HEK293 (cell line): Measurements from ENCODE around the gene SYNM.

ENCODE experiments used
- CTCF ChIA-PET: fragments of 350-600 bp; formaldehyde crosslinking; extraction: SDS; loops from one replicate; lab custom pipeline; 2021; ENCODE audit warnings: antibody characterized with exemption; lab: Yijun Ruan, JAX
- POLR2A ChIA-PET: fragments of 300-600 bp; formaldehyde crosslinking; extraction: SDS; loops from one replicate; lab custom pipeline; 2020; ENCODE audit warnings: antibody characterized with exemption, inconsistent platforms; lab: Yijun Ruan, JAX
- H3K27ac ChIP-seq: fragments of 200-500 bp; sonication (Bioruptor generic); 2 replicates; pipeline ENCODE4 v1.5.1; 2014; ENCODE audit warnings: low read depth, low read length, control low read depth, inconsistent platforms; ENCODE audit errors: extremely low read depth
- H3K36me3 ChIP-seq, 2 experiments: fragments of 200-500 bp in 1 of 2; sonication (Bioruptor generic) in 1 of 2; 1 replicate in 1 of 2; 2 replicates in 1 of 2; pipeline ENCODE4 v1.5.1; 2014 to 2017; ENCODE audit warnings: inconsistent platforms in 2 of 2, low read length in 2 of 2; ENCODE audit not compliant: control insufficient read depth in 2 of 2, insufficient read depth in 1 of 2
- H3K4me1 ChIP-seq: fragments of 200-500 bp; sonication (Bioruptor generic); 2 replicates; pipeline ENCODE4 v1.5.1; 2014; ENCODE audit warnings: mild to moderate bottlenecking, low read length, inconsistent platforms; ENCODE audit not compliant: control insufficient read depth, insufficient read depth
- H3K4me3 ChIP-seq: 2 replicates; pipeline ENCODE4 v1.5.1; 2011; ENCODE audit warnings: low read depth, mild to moderate bottlenecking, control low read depth, low read length, moderate library complexity
- H3K9me3 ChIP-seq: fragments of 200-500 bp; sonication (Bioruptor generic); 2 replicates; pipeline ENCODE4 v1.5.1; 2014; ENCODE audit warnings: low read depth, low read length, inconsistent platforms; ENCODE audit not compliant: control insufficient read depth, insufficient read depth
- GFI1B ChIP-seq: fragments of 450-650 bp; formaldehyde crosslinking; IDR thresholded peaks from 2 replicates; pipeline ENCODE4 v1.5.1; 2016; ENCODE audit warnings: missing biosample characterization, missing genetic modification characterization
- GLIS2 ChIP-seq: fragments of 450-650 bp; formaldehyde crosslinking; IDR thresholded peaks from 2 replicates; pipeline ENCODE4 v1.5.1; 2016; ENCODE audit warnings: missing biosample characterization, missing genetic modification characterization
- HOXC10 ChIP-seq: sonication (generic); formaldehyde crosslinking; IDR thresholded peaks from 2 replicates; pipeline ENCODE4 v1.8.1; 2023; ENCODE audit warnings: mild to moderate bottlenecking, missing genetic modification reagents
- KLF9 ChIP-seq: fragments of 450-650 bp; formaldehyde crosslinking; IDR thresholded peaks from 2 replicates; pipeline ENCODE4 v1.5.1; 2016; ENCODE audit warnings: missing biosample characterization, missing genetic modification characterization, low read depth
- OVOL3 ChIP-seq: fragments of 450-650 bp; formaldehyde crosslinking; IDR thresholded peaks from 2 replicates; pipeline ENCODE4 v1.5.1; 2016; ENCODE audit warnings: missing biosample characterization, missing genetic modification characterization
- PATZ1 ChIP-seq: fragments of 450-650 bp; formaldehyde crosslinking; IDR thresholded peaks from 2 replicates; pipeline ENCODE4 v1.5.1; 2016; ENCODE audit warnings: missing biosample characterization, missing genetic modification characterization
- PRDM1 ChIP-seq: fragments of 450-650 bp; formaldehyde crosslinking; IDR thresholded peaks from 2 replicates; pipeline ENCODE4; 2016; ENCODE audit warnings: missing biosample characterization, missing genetic modification characterization
- SCRT1 ChIP-seq: fragments of 450-650 bp; formaldehyde crosslinking; IDR thresholded peaks from 2 replicates; pipeline ENCODE4 v1.5.1; 2016; ENCODE audit warnings: missing biosample characterization, missing genetic modification characterization, borderline replicate concordance
- SP3 ChIP-seq: fragments of 450-650 bp; formaldehyde crosslinking; IDR thresholded peaks from 2 replicates; pipeline ENCODE4 v1.5.1; 2016; ENCODE audit warnings: missing biosample characterization, missing genetic modification characterization
- TRIM28 ChIP-seq: IDR thresholded peaks from 2 replicates; pipeline ENCODE4 v1.6.1; 2011; ENCODE audit warnings: low read length, control low read depth, borderline replicate concordance
- WT1 ChIP-seq: fragments of 450-650 bp; formaldehyde crosslinking; IDR thresholded peaks from 2 replicates; pipeline ENCODE4 v1.5.1; 2016; ENCODE audit warnings: missing biosample characterization, missing genetic modification characterization
- ZBTB6 ChIP-seq: fragments of 450-650 bp; formaldehyde crosslinking; IDR thresholded peaks from 2 replicates; pipeline ENCODE4 v1.5.1; 2017; ENCODE audit warnings: missing biosample characterization, missing genetic modification characterization
- ZFP3 ChIP-seq: fragments of 450-650 bp; formaldehyde crosslinking; IDR thresholded peaks from 2 replicates; pipeline ENCODE4 v1.5.1; 2016; ENCODE audit warnings: low read depth, missing biosample characterization, missing genetic modification characterization
- ZFP69B ChIP-seq: fragments of 450-650 bp; formaldehyde crosslinking; IDR thresholded peaks from 2 replicates; pipeline ENCODE4 v1.5.1; 2016; ENCODE audit warnings: missing biosample characterization, missing genetic modification characterization
- ZNF121 ChIP-seq: fragments of 450-650 bp; formaldehyde crosslinking; IDR thresholded peaks from 2 replicates; pipeline ENCODE4 v1.5.1; 2016; ENCODE audit warnings: missing biosample characterization, missing genetic modification characterization
- ZNF140 ChIP-seq: fragments of 450-650 bp; formaldehyde crosslinking; IDR thresholded peaks from 2 replicates; pipeline ENCODE4 v1.5.1; 2016; ENCODE audit warnings: missing biosample characterization, missing genetic modification characterization
- ZNF174 ChIP-seq: fragments of 450-650 bp; formaldehyde crosslinking; IDR thresholded peaks from 2 replicates; pipeline ENCODE4 v1.5.0; 2017; ENCODE audit warnings: missing biosample characterization, mild to moderate bottlenecking, missing genetic modification characterization
- ZNF211 ChIP-seq: fragments of 450-650 bp; formaldehyde crosslinking; IDR thresholded peaks from 2 replicates; pipeline ENCODE4 v1.5.1; 2016; ENCODE audit warnings: low read depth, missing biosample characterization, missing genetic modification characterization
- ZNF239 ChIP-seq: fragments of 450-650 bp; formaldehyde crosslinking; IDR thresholded peaks from 2 replicates; pipeline ENCODE4 v1.5.1; 2016; ENCODE audit warnings: missing biosample characterization, missing genetic modification characterization
- ZNF274 ChIP-seq, 2 experiments: fragments of 200-500 bp in 1 of 2; fragments of 450-650 bp in 1 of 2; sonication (Bioruptor generic) in 1 of 2; formaldehyde crosslinking in 1 of 2; IDR thresholded peaks; 2 replicates each; pipeline versions ENCODE4 v1.5.1 to v1.6.1; 2014 to 2016; ENCODE audit warnings: borderline replicate concordance in 1 of 2, inconsistent platforms in 1 of 2, low read length in 1 of 2, missing biosample characterization in 1 of 2, missing genetic modification characterization in 1 of 2
- ZNF416 ChIP-seq: fragments of 450-650 bp; formaldehyde crosslinking; IDR thresholded peaks from 2 replicates; pipeline ENCODE4 v1.5.1; 2016; ENCODE audit warnings: missing biosample characterization, missing genetic modification characterization
- ZNF529 ChIP-seq: fragments of 450-650 bp; formaldehyde crosslinking; IDR thresholded peaks from 2 replicates; pipeline ENCODE4 v1.5.1; 2017; ENCODE audit warnings: missing genetic modification characterization, missing biosample characterization; ENCODE audit not compliant: insufficient replicate concordance
- ZNF561 ChIP-seq: fragments of 450-650 bp; IDR thresholded peaks from 2 replicates; pipeline ENCODE4 v1.5.1; 2018; ENCODE audit warnings: missing biosample characterization, missing genetic modification characterization, borderline replicate concordance
- ZNF624 ChIP-seq: fragments of 450-650 bp; formaldehyde crosslinking; IDR thresholded peaks from 2 replicates; pipeline ENCODE4 v1.5.1; 2017; ENCODE audit warnings: missing biosample characterization, missing genetic modification characterization
- ZNF704 ChIP-seq: fragments of 450-650 bp; formaldehyde crosslinking; IDR thresholded peaks from 2 replicates; pipeline ENCODE4 v1.5.1; 2016; ENCODE audit warnings: missing biosample characterization, missing genetic modification characterization
- ZNF707 ChIP-seq: fragments of 450-650 bp; formaldehyde crosslinking; IDR thresholded peaks from 2 replicates; pipeline ENCODE4 v1.5.1; 2016; ENCODE audit warnings: missing biosample characterization, missing genetic modification characterization
- ZNF777 ChIP-seq: fragments of 450-650 bp; formaldehyde crosslinking; IDR thresholded peaks from 2 replicates; pipeline ENCODE4 v1.5.1; 2017; ENCODE audit warnings: missing biosample characterization, missing genetic modification characterization, borderline replicate concordance
- ZSCAN30 ChIP-seq: fragments of 450-650 bp; IDR thresholded peaks from 2 replicates; pipeline ENCODE4 v1.5.1; 2018; ENCODE audit warnings: missing biosample characterization, mild to moderate bottlenecking, missing genetic modification characterization, moderate library complexity
- ZSCAN4 ChIP-seq: fragments of 450-650 bp; formaldehyde crosslinking; IDR thresholded peaks from 2 replicates; pipeline ENCODE4 v1.5.1; 2017; ENCODE audit warnings: missing biosample characterization, missing genetic modification characterization

The SYNM gene

GRCh38 chr15:99158626-99159412 is 53.9 kb downstream of the SYNM start:
- CTCF ChIA-PET, result interaction anchor here (0.6 to 1.2 kb wide), 2 partner anchors 54 to 165 kb away, joined by 3 read pairs; no protein-coding TSS in a partner anchor

GRCh38 chr15:99163271-99164062 is 58.6 kb downstream of the SYNM start:
- H3K36me3 ChIP-seq, result peaks cover 10 to 30% of the 10 kb centered on the region in 2 experiments; a peak in 2 of 3 replicates
- ChIA-PET CTCF (interaction anchor here (0.7 kb wide), 1 partner anchor 48 kb away, joined by 3 read pairs; no protein-coding TSS in a partner anchor), POLR2A (interaction anchor here (1.4 kb wide), 1 partner anchor 58 kb away, joined by 3 read pairs; no protein-coding TSS in a partner anchor)
- H3K27ac ChIP-seq, result no peak overlapping the region
- H3K9me3 ChIP-seq, result no peaks in the 10 kb centered on the region
- H3K4me3 ChIP-seq, result no peak overlapping the region
- no peaks in the 10 kb centered on the region for H3K4me1 ChIP-seq
- no peak for TF ChIP-seq ZNF561 (tag by site-specific recombination)
- no peak for TF ChIP-seq HOXC10 (CRISPR knock-in tag)
- no peak for TF ChIP-seq ZBTB6 (tag by site-specific recombination)
- no peak for TF ChIP-seq GFI1B (tag by site-specific recombination)
- no peak for TF ChIP-seq GLIS2 (tag by site-specific recombination)
- no peak for TF ChIP-seq PRDM1 (tag by site-specific recombination)
- TF ChIP-seq SCRT1 (tag by site-specific recombination), result no peak
- TF ChIP-seq OVOL3, result no peak
- no peak for TF ChIP-seq ZNF777 (tag by site-specific recombination)
- TF ChIP-seq ZNF529 (tag by site-specific recombination), result no peak
- no peak for TF ChIP-seq ZNF624 (tag by site-specific recombination)
- TF ChIP-seq ZNF121 (tag by site-specific recombination), result no peak
- no peak for TF ChIP-seq ZNF140 (tag by site-specific recombination)
- TF ChIP-seq PATZ1 (tag by site-specific recombination), result no peak
- TF ChIP-seq ZNF416 (tag by site-specific recombination), result no peak
- no peak for TF ChIP-seq ZNF239
- no peak for TF ChIP-seq ZNF211 (tag by site-specific recombination)
- no peak for TF ChIP-seq KLF9 (tag by site-specific recombination)

More at GRCh38 chr15:99158626-99159412, 53.9 kb downstream of the SYNM start:
- no peaks in the 10 kb centered on the region for H3K9me3 ChIP-seq
- POLR2A ChIA-PET, result no interaction called here
- peaks cover 10 to 19% of the 10 kb centered on the region in 2 experiments for H3K36me3 ChIP-seq
- H3K4me1 ChIP-seq, result peaks cover 8% of the 10 kb centered on the region
- no peak overlapping the region for H3K27ac ChIP-seq
- no peak overlapping the region for H3K4me3 ChIP-seq
- TF ChIP-seq WT1 (tag by site-specific recombination), result no peak
- no peak for TF ChIP-seq ZNF274 (IDR thresholded peaks at IDR 0.05; ENCODE audit: low read length)
- no peak for TF ChIP-seq ZNF274 (tag by site-specific recombination; IDR thresholded peaks at IDR 0.05; ENCODE audit: borderline replicate concordance)
- TF ChIP-seq ZNF174 (tag by site-specific recombination), result no peak
- no peak for TF ChIP-seq ZNF561 (tag by site-specific recombination)
- TF ChIP-seq ZSCAN30 (tag by site-specific recombination), result no peak
- TF ChIP-seq ZNF704 (tag by site-specific recombination), result no peak
- no peak for TF ChIP-seq ZNF707 (tag by site-specific recombination)
- no peak for TF ChIP-seq ZSCAN4 (tag by site-specific recombination)
- no peak for TF ChIP-seq ZFP3 (tag by site-specific recombination)
- no peak for TF ChIP-seq SP3
- no peak for TF ChIP-seq ZFP69B
- no peak for TF ChIP-seq TRIM28
- TF ChIP-seq, all 188 proteins: peak for 0
